ENCODE measurements around the gene SYCE1.

Gene SYCE1

GRCh38 chr10:133532871-133533270 lies 32.5 kb downstream of the SYCE1 start:
- H3K36me3 ChIP-seq (ENCODE audit: control insufficient read depth, insufficient read depth, low read length): no peaks in the 10 kb centered on the region
- peaks cover 9% of the 10 kb centered on the region for H3K27me3 ChIP-seq (replicated peaks; ENCODE audit: control insufficient read depth, insufficient read depth, low read length, poor library complexity, severe bottlenecking)
- no peak overlapping the region for H3K4me3 ChIP-seq (ENCODE audit: insufficient read depth, low read depth, low read length, poor library complexity, severe bottlenecking)
- H3K4me1 ChIP-seq (ENCODE audit: control insufficient read depth, insufficient read depth, low read length, poor library complexity, severe bottlenecking): peaks cover 26% of the 10 kb centered on the region
- no peak overlapping the region for H3K27ac ChIP-seq (ENCODE audit: insufficient read depth, low read length, poor library complexity, severe bottlenecking)
- DNase-seq: no peak
- H3K9me3 ChIP-seq (ENCODE audit: control insufficient read depth, low read length): no peaks in the 10 kb centered on the region

- DNase-seq: no peak
- no peaks in the 10 kb centered on the region for H3K36me3 ChIP-seq (ENCODE audit: control insufficient read depth, insufficient read depth, low read length)
- no peak overlapping the region for H3K4me3 ChIP-seq (ENCODE audit: insufficient read depth, low read depth, low read length, poor library complexity, severe bottlenecking)
- no peaks in the 10 kb centered on the region for H3K9me3 ChIP-seq (ENCODE audit: control insufficient read depth, low read length)
- peaks cover 9% of the 10 kb centered on the region for H3K27me3 ChIP-seq (replicated peaks; ENCODE audit: control insufficient read depth, insufficient read depth, low read length, poor library complexity, severe bottlenecking)
- H3K4me1 ChIP-seq (ENCODE audit: control insufficient read depth, insufficient read depth, low read length, poor library complexity, severe bottlenecking): peaks cover 26% of the 10 kb centered on the region
- H3K27ac ChIP-seq (ENCODE audit: insufficient read depth, low read length, poor library complexity, severe bottlenecking): no peak overlapping the region
Observed at GRCh38 chr10:133530506-133530905, 34.9 kb downstream of the SYCE1 start.

DNA sequence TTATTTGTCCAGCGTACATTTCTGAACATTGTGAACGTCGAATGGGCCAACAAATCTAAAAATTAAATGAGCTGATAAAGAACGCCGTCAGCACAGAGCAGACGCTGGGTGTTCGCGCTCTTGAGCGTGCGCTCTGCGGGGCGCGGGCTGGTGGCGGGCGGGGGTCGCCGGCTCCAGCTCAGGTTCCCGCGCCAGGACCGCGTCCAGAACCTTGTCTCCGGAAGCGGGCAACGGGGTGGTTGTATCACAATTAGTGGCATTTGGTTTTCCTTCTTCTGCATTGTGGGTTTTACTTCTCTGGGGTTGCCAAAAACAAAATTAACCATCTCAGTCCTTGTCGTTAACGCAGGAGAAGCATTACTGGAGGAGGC lies 35.8 kb downstream of the SYCE1 start:
- Histone ChIP-seq H3K9me3 (ENCODE audit: control insufficient read depth, low read length) (no peaks in the 10 kb centered on the region), H3K27ac (ENCODE audit: insufficient read depth, low read length, poor library complexity, severe bottlenecking) (no peak overlapping the region), H3K4me3 (ENCODE audit: insufficient read depth, low read depth, low read length, poor library complexity, severe bottlenecking) (peak overlapping the region; percentile 33), H3K36me3 (ENCODE audit: control insufficient read depth, insufficient read depth, low read length) (no peaks in the 10 kb centered on the region), H3K27me3 (replicated peaks; ENCODE audit: control insufficient read depth, insufficient read depth, low read length, poor library complexity, severe bottlenecking) (peaks cover 9% of the 10 kb centered on the region), H3K4me1 (ENCODE audit: control insufficient read depth, insufficient read depth, low read length, poor library complexity, severe bottlenecking) (peaks cover 26% of the 10 kb centered on the region)
- DNase-seq: no peak

DNA sequence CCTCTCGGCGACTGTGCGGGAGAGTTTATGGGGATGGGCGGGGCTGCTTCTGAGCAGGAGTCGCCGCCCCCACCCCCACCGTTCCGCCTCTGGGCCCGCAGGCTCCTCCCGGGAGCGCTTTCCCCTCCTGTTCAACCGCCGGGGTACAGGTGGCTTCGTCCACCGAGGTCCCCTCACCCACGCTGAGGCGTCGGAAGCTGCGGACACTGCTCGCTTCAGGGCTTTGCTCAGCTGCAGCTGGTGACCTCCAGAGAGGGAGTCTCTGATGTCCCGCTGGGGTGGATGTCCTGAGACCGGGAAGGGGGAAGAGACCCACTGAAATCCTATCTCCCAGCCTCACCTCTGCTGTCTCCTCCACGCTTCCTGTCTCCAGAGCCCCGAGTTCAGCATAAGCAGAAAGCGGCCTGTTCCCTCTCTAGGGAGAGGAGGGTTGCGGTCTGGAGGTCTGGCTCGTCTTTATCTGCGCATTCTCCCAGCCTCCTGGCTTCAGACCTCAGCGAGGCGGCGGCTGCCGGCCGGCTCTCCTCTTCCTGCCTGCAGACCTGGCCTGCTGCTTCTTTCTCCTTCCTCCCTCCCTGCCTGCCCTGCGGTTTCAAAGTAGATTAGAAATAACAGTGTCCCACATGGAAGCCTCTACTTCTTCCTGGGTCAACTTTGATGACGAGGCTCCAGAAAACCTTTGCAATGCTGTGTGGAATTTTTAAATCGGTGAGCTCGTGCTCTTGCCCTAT lies 36.4 kb downstream of the SYCE1 start:
- no peak overlapping the region for H3K27ac ChIP-seq (ENCODE audit: insufficient read depth, low read length, poor library complexity, severe bottlenecking)
- no peaks in the 10 kb centered on the region for H3K36me3 ChIP-seq (ENCODE audit: control insufficient read depth, insufficient read depth, low read length)
- peak overlapping the region; percentile 33 for H3K4me3 ChIP-seq (ENCODE audit: insufficient read depth, low read depth, low read length, poor library complexity, severe bottlenecking)
- DNase-seq: no peak
- no peaks in the 10 kb centered on the region for H3K9me3 ChIP-seq (ENCODE audit: control insufficient read depth, low read length)
- peaks cover 9% of the 10 kb centered on the region for H3K27me3 ChIP-seq (replicated peaks; ENCODE audit: control insufficient read depth, insufficient read depth, low read length, poor library complexity, severe bottlenecking)
- H3K4me1 ChIP-seq (ENCODE audit: control insufficient read depth, insufficient read depth, low read length, poor library complexity, severe bottlenecking): peaks cover 26% of the 10 kb centered on the region

DNA sequence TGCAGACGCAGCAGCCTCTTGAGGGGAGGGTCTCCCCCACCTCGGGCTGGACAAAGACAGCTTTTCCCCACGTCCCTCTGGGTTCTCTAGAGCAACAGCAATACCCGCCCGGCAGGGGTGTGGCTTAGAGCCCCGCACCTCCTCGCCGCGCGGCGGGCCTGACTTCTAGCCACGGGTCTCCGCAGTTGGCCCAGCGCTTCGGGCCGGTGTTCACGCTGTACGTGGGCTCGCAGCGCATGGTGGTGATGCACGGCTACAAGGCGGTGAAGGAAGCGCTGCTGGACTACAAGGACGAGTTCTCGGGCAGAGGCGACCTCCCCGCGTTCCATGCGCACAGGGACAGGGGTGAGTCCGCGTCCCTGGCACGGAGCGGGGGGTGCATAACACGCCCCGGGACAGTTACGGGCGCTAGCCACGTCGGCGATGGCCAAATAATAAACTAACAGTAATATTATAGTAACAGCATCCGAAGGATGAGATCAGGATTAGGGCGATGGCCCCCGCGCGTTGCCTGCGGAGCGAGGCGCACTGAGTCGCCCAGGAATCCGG lies 37.0 kb downstream of the SYCE1 start:
- Histone ChIP-seq H3K27me3 (replicated peaks; ENCODE audit: control insufficient read depth, insufficient read depth, low read length, poor library complexity, severe bottlenecking) (peaks cover 9% of the 10 kb centered on the region), H3K4me3 (ENCODE audit: insufficient read depth, low read depth, low read length, poor library complexity, severe bottlenecking) (peak overlapping the region; percentile 33), H3K36me3 (ENCODE audit: control insufficient read depth, insufficient read depth, low read length) (no peaks in the 10 kb centered on the region), H3K9me3 (ENCODE audit: control insufficient read depth, low read length) (no peaks in the 10 kb centered on the region), H3K27ac (ENCODE audit: insufficient read depth, low read length, poor library complexity, severe bottlenecking) (no peak overlapping the region), H3K4me1 (ENCODE audit: control insufficient read depth, insufficient read depth, low read length, poor library complexity, severe bottlenecking) (peaks cover 26% of the 10 kb centered on the region)
- no peak for DNase-seq

DNA sequence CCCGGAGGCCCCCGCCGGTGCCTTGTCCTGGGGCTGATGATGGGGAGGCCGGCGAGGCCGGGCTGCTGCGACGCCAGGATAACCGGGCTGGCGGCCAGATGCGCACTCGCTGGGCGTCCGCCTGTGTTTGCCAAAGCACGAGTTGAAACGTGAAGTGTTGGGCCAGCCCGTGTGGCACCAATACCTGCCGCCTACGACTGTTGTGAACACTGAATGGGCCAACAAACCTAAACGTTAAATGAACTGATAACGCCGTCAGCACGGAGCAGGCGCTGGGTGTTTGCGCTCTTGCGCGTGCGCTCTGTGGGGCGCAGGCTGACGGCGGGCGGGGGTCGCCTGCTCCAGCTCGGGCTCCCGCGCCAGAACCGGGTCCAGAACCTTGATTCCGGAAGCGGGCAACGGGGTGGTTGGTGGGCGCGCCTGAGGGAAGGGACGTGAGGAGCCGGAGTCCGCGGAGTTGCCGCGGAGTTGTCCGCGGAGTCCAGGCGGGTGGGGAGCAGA lies 37.6 kb downstream of the SYCE1 start:
- no peaks in the 10 kb centered on the region for H3K36me3 ChIP-seq (ENCODE audit: control insufficient read depth, insufficient read depth, low read length)
- H3K9me3 ChIP-seq (ENCODE audit: control insufficient read depth, low read length): no peaks in the 10 kb centered on the region
- H3K4me3 ChIP-seq (ENCODE audit: insufficient read depth, low read depth, low read length, poor library complexity, severe bottlenecking): peak overlapping the region; percentile 33
- peaks cover 9% of the 10 kb centered on the region for H3K27me3 ChIP-seq (replicated peaks; ENCODE audit: control insufficient read depth, insufficient read depth, low read length, poor library complexity, severe bottlenecking)
- peaks cover 26% of the 10 kb centered on the region for H3K4me1 ChIP-seq (ENCODE audit: control insufficient read depth, insufficient read depth, low read length, poor library complexity, severe bottlenecking)
- H3K27ac ChIP-seq (ENCODE audit: insufficient read depth, low read length, poor library complexity, severe bottlenecking): no peak overlapping the region
- DNase-seq: no peak

DNA sequence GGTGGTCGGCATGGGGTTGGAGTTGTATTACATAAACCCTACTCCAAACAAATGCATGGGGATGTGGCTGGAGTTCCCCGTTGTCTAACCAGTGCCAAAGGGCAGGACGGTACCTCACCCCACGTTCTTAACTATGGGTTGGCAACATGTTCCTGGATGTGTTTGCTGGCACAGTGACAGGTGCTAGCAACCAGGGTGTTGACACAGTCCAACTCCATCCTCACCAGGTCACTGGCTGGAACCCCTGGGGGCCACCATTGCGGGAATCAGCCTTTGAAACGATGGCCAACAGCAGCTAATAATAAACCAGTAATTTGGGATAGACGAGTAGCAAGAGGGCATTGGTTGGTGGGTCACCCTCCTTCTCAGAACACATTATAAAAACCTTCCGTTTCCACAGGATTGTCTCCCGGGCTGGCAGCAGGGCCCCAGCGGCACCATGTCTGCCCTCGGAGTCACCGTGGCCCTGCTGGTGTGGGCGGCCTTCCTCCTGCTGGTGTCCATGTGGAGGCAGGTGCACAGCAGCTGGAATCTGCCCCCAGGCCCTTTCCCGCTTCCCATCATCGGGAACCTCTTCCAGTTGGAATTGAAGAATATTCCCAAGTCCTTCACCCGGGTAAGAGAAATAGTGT lies 38.3 kb downstream of the SYCE1 start, which contains the start of gene CYP2E1:
CYP2E1 (plus strand) TSS at position 407 of the 632 bp plus-strand sequence; CDS start at position 440, 33 bp downstream.
- H3K27me3 ChIP-seq (replicated peaks; ENCODE audit: control insufficient read depth, insufficient read depth, low read length, poor library complexity, severe bottlenecking): peaks cover 9% of the 10 kb centered on the region
- no peaks in the 10 kb centered on the region for H3K36me3 ChIP-seq (ENCODE audit: control insufficient read depth, insufficient read depth, low read length)
- H3K4me3 ChIP-seq (ENCODE audit: insufficient read depth, low read depth, low read length, poor library complexity, severe bottlenecking): peak within 1 kb of the TSS; percentile 33
- H3K27ac ChIP-seq (ENCODE audit: insufficient read depth, low read length, poor library complexity, severe bottlenecking): no peak within 1 kb of the TSS
- no peak for DNase-seq
- H3K9me3 ChIP-seq (ENCODE audit: control insufficient read depth, low read length): no peaks in the 10 kb centered on the region
- peaks cover 26% of the 10 kb centered on the region for H3K4me1 ChIP-seq (ENCODE audit: control insufficient read depth, insufficient read depth, low read length, poor library complexity, severe bottlenecking)

GRCh38 chr10:133525444-133525843 lies 39.9 kb downstream of the SYCE1 start:
- DNase-seq: no peak
- Histone ChIP-seq H3K36me3 (ENCODE audit: control insufficient read depth, insufficient read depth, low read length) (no peaks in the 10 kb centered on the region), H3K27me3 (replicated peaks; ENCODE audit: control insufficient read depth, insufficient read depth, low read length, poor library complexity, severe bottlenecking) (peaks cover 7% of the 10 kb centered on the region), H3K27ac (ENCODE audit: insufficient read depth, low read length, poor library complexity, severe bottlenecking) (no peak overlapping the region), H3K9me3 (ENCODE audit: control insufficient read depth, low read length) (no peaks in the 10 kb centered on the region), H3K4me3 (ENCODE audit: insufficient read depth, low read depth, low read length, poor library complexity, severe bottlenecking) (no peak overlapping the region), H3K4me1 (ENCODE audit: control insufficient read depth, insufficient read depth, low read length, poor library complexity, severe bottlenecking) (peaks cover 25% of the 10 kb centered on the region)

- Histone ChIP-seq H3K27ac (ENCODE audit: insufficient read depth, low read length, poor library complexity, severe bottlenecking) (no peak overlapping the region), H3K27me3 (replicated peaks; ENCODE audit: control insufficient read depth, insufficient read depth, low read length, poor library complexity, severe bottlenecking) (peaks cover 5% of the 10 kb centered on the region)
Observed at GRCh38 chr10:133523631-133524203, 41.7 kb downstream of the SYCE1 start.

More at GRCh38 chr10:133523631-133524203, 41.7 kb downstream of the SYCE1 start:
- Histone ChIP-seq H3K4me1 (ENCODE audit: control insufficient read depth, insufficient read depth, low read length, poor library complexity, severe bottlenecking) (peaks cover 9% of the 10 kb centered on the region), H3K4me3 (ENCODE audit: insufficient read depth, low read depth, low read length, poor library complexity, severe bottlenecking) (no peak overlapping the region), H3K36me3 (ENCODE audit: control insufficient read depth, insufficient read depth, low read length) (no peaks in the 10 kb centered on the region), H3K9me3 (ENCODE audit: control insufficient read depth, low read length) (no peaks in the 10 kb centered on the region)
- no peak for DNase-seq
